CD4-positive, alpha-beta T cell treated with Interleukin-10 for 1 hour (primary cell): ENCODE data around the gene LRP1B.

ENCODE experiments used
- DNase-seq: peaks from one replicate; pipeline ENCODE4 v3.0.0-alpha.2; 2020

LRP1B gene

DNA sequence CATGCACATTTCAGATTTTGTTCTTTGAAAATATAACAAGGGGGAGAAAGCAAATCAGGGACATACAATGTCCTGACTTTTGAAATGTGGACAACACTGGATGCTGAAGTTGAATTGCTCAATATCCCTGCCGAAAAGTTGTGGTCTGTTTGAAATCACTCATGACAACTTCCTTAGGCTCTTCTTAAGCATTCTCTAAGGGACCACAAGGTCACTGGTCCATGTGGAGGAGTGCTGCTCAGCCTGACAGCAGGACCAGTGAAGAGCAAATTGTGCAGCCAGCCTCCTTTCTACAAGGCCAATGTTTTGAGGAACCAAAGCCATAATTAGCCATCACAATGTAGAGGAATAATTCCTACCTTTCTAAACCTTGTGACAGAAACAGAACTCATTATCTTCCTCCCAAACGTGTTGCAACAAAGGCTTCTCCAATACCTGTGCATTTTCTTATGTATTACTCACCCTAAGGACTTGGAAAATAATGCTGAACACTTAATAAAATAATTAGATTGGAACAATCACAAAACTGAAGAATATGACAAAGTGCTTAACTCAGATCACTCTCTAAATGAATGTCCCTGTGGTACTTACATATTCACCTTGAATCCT is 1873.0 kb downstream of the LRP1B start:
- no peak for DNase-seq

DNA sequence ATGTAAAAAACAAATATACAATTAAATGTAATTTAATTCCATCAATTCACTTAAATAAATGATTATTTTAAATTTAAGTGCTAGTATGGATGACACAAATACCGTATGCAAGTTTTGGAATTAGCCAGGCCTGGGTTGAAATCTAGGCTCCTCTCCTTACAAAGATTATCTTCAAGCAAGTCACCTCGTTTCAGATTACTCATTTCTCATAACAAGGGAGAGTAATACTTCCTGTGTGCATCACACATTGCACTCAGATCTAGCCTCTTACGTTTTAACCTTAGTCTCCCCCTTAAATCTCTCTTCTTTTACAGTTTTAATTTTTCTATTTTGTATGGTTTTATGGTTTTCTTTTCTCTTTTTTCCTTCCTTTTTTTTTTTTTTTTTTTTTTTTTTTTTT is 1874.7 kb downstream of the LRP1B start:
- DNase-seq = no peak

DNA sequence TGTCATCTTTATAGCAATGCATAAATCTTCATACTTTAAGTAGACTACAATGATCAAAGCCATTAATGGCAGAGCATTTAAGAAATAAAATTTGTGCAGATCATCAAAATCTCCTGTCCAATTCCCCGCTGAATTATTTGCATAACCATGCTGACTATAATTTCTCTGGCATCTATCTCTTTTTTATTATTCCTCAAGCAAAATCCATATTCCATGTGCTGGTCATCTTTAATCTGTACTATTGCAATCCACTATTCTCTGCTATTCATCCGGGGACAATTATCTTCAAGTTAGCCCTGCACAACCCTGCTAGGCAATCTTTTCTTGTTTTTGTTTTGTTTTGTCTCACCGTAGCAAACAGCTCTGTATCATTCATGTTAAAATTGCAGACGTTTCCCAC is 1881.0 kb downstream of the LRP1B start:
- DNase-seq = no peak

DNA sequence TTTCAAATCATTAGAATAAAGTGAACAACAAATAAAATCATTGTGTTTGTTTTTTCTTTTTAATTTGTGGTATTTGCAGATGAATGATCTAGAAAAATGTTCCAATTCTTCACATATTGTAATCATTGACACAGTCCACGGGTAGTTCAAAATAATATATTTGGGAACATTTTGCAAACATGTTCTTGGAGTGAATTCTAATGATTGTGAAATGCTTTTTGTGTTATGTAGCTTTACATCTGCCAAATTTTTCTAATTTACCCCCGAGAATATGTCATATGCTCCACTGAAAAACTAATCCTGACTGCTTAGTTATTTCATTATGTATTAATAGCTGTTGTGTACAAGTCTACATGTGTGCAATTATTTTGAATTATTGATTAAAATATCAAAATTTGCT is 1882.2 kb downstream of the LRP1B start:
- no peak for DNase-seq

DNA sequence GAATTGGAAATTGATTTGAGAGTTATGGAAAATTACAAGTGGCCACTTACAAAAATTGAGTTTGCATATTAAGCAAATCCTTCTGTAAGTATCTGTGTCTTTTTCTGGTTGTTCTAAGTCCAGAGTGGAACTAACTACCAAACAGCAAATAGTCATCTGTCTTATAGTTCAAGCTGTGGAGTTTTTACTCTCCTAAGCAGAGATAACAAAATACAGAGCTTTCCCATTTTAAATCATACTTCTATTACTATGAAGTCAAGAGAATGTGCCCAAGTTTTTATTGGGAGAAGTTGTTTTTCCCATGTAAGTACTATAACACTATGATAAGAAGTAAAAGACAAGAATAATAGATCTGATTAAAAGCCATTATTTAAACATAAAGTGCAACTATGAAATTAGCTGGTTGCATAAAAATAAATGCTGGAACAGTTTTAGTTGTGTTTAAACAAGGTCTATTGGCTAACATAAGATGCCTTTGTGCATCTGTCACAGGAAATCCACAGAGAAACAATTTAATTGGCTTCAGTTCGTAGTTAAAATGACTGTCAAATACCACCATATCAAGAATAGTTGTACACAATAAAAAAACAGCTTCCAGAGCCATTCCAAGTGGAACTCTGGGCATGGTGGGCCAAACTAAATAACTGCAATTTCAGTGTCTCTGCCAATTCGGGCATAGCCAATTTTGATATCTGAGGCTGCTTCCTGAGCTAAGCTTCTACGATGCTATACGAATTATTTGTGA is 1883.2 kb downstream of the LRP1B start:
- DNase-seq = no peak

DNA sequence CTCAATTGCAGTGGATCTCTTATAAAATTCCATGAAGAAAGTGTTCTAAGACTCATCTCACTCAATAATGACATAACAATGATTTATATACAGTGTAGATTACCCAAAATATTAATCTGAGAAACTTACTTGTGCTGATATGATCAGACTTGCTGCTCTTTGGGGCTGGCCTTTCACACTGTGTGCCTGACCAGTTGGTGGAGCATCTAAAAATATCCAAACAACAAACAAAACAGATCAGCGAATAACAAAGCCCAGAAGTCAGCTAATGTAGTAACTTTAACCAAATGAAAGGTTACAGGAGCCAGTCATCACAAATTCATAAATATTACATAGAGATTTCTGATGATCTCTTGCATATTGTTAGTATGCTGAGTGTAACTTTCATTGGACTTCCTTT is 1883.9 kb downstream of the LRP1B start:
- DNase-seq = no peak

DNA sequence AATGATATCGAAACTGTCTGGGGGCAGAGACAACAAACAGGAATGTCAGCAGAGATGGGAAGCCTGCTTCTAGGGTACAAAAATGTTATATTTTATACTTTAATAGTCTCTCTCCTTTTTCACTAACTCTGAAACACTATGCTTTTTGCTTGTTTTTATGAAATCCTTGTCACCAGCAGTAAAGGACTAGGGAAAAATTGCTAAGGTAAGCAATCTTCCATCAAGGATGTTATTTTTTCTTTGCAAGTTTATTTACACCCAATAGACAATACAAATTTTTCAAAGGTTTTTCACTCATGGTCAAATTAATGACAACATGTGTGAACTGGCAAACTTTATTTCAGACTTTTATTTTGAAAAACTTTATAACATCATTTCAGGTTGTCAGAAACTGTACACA is 1884.8 kb downstream of the LRP1B start:
- no peak for DNase-seq

DNA sequence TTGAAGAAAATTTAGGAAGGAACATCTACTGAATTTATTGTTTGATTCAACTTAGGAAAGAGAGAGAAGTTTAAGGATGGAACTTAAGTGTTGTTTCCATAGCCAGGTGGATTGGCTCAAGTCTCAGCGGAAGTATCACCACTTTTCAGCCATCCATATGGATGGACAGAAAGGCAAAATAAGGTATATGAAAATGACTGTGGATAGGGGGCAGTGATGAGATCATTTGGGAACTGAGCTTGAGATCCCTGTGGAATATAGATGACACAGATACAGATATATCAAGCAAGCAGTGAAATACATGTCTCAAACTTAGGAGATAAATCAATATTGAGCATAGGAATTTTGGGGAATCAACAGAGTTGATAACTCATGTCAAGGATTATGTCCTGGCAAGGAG is 1887.9 kb downstream of the LRP1B start:
- no peak for DNase-seq

DNA sequence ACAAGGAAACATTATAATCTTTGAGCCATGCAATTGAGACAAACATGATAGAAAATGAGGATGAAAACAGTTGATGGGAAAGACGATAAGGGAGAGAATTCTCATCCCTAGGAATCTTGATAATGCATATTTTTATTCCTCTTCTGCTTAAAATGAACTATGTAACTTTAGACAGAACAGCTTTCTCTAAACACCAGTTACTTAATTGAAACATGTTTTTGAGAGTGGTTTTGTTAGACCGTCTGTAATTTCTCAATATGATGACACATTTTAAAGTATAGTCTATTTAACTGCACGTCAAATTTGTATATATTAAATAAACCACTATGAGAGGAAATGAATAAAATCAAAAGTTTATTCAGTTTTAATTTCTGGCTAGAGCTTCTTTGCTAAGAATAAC is 1896.7 kb downstream of the LRP1B start:
- DNase-seq = no peak

DNA sequence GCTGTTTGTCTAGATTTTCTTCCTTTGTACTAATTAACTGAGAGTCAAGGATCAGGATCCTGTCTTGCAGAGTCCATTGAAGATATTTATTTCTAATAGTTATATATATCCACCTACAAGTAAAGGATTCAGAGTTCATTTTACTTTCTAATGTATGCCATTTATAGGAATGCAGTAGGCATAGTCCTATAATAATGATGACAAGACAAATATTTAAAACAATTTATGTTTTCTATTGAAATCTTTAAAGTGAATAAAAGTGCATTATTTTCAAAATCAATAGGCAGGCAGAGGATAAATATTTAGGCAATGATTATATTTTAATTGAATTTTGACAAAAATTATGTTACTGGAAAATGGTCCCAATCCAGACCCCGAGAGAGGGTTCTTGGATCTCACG is 1919.9 kb downstream of the LRP1B start:
- no peak for DNase-seq

DNA sequence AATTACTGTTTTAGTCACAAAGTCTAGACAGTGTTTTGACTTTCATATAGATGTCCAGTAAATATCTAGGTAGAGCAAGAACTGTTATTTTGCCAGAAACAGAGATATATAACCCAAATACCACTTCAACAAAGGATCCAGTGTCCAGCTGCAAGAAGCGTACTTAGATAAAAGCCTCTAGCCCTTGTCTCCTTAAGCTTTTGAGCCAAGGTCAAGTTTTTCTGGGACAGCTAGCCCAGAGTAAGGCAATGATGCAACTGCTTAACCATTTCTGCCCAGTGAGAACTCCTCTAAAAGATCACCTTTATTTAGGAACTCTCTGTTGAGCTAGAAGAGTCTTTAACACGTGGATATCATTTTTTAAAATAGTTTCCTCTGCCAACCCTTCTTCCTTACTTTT is 1925.7 kb downstream of the LRP1B start:
- DNase-seq = no peak

DNA sequence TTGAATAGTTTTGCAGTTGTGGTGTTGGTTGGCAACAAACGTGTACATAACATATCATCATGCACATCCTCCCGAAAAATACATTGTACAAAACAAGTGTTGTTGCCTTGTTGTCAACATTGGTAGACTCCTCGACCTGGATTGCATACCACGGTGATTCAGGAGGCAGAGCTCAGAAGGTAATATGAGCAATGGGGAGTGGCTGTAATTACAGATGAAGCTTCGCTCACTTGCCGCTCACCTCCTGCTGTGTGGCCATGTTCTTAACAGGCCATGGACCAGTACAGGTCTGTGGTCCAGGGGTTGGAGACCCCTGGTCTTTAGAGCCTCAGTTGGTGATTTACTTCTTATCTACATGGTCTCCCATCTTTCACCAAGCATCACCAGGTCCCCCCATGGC is 1927.5 kb downstream of the LRP1B start:
- DNase-seq = no peak

DNA sequence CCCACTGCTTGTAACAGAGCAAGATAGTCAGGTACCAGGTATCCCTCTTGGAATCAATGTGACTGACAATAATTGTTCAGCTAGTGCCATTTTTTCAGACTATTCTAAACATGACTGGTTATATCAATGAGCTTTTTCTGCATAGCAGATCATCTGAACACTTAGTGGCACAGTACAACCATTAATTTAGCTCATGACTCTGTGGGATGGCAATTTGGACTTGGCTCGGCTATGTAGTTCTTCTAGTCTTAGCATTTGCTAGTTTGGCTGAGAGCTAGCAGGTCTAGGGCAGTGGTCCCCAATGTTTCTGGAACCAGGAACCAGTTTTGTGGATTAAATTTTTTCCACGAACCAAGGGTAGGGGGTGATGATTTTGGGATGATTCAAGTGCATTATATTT is 1929.2 kb downstream of the LRP1B start:
- DNase-seq = no peak

DNA sequence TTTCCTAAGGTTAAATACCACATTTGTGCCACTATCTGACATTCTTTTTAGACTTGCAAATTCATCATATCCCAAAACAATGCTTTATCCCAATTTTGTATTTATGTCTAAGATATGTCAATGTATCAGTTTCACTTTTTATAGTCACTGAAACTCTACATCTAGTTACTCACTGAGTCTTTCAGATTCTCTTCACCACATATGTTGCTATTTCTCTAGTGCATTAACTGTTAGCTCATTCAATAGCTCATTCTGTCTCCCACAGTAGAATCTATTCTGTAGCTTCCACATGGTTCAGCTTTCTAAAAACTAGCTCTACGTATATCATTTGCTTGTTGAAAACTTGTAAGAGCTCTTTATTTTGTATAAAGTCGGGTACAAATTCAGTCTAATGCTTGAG is 1930.1 kb downstream of the LRP1B start:
- no peak for DNase-seq

DNA sequence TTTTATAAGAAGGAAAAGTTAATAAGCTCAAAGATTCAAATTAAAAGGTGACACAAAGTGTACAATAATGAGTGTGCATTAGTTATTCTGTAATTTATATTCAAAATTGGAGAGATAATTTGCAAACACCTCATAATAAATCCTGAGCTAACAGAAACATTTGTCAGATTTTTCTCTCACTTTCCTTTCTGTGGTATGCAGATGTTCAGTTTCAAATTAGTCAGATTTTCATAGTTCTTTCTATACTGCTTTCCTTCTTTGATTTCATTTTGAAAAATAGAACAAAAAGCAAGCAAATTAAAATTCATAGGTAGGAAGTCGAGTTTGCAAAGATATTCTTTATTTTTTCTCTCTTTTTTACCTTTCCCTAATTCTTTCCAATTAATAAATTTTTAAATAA is 1930.5 kb downstream of the LRP1B start:
- DNase-seq = no peak

DNA sequence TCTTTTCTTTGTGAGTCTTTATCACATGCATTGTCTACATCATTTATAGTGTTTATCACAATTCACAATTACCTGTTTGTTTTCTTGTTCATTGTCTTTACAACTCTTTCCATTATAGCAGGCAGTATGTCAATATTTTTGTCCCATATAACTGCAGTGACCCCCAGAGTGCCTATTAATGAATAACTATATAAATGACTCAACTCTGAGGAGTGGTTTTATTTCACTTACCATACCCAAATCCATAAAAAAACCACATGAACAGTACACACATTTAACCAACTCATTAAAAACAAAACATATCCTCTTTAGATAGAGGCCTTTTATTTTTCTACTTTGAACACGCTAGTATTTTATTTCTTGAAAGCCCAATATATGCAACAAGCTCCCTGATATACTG is 1931.5 kb downstream of the LRP1B start:
- DNase-seq = no peak

DNA sequence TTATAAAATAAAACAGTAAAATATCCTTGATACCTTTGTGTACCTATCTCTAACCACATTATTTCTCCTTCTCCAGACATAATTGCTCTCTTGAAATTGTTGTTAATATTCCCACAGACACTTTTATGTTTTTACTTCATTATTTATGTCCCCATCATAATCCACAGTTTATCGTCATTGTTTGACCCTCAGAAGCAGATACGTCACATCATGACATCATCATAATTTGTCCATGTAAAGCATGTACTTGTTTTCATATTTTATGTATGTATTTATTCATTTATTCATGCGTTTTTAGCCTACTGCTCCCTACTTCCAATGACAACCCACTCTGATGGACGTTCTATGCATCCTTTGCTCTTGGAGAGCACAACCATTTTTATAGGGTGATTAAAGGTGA is 1943.7 kb downstream of the LRP1B start:
- DNase-seq = no peak

DNA sequence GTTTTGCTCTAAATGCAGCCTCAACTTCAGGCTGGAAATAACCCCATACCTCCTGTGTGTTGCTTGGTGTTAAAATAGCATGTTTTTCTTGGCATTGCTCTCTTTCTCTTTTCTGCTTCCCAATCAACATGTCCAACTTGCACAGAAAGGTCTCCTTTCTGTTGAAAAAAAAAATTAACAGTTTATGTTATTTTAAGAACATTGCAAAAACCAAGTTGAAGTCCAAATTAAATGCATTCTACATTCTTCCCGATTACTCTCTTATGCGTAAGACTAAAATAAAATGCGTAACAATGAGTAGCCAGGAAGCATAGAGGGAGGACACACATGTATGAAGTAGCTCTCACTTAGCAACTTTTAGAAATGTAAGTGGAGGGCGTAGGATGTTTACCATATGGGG is 1944.5 kb downstream of the LRP1B start:
- DNase-seq = no peak

DNA sequence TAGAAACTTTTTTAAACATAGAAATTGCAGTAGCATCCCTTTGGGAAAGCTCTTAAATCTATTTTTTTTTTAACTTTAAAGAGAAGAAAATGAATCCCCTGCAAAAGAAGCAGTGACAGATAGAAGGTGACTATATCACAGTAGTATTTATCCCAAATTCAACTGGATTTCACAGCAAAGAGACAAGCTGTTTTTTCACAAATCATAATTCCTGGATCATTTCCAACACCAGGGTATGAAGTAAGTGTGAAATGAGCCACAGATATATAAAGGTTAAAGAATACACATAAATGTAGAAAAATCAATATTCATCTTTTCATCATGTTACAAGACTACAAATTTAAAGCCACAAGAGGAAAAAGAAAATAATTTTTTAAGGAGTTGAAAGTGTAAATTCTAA is 1945.7 kb downstream of the LRP1B start:
- no peak for DNase-seq

DNA sequence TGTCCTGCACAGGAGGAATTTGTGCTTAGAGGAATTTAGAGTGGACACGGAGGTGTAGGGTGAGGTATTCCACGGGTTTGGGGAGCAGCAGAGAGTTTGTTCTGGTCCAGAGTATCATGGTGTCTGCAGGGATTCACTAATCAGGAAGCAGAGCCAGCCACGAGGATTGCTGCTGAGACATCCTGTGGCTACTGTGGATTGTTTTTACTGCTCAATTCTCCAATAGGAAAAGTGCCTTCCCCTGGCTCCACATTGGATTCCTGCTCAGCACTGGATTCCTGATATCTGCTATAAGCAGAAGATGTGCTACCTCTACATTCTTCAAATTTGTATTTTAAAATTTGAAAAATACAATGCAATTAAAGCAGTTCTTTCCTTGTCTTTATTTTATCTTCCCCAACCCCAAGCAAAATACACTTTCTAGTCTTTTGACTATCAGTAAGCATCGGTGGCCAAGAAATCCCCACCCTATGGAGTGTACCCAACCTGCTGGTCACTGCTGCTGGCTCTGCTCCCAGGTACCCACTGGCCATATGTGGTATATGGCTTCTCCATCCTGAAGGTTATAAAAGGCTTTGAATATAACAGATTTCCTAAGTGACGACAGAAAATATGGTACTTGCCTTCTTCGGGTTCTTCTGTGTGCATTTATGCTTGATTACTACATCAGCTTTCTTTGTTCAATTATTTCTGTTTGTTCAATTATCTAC is 1947.6 kb downstream of the LRP1B start:
- no peak for DNase-seq
